Activated CD8-positive, alpha-beta memory T cell treated with anti-CD3 and anti-CD28 coated beads, Interleukin-2, amount 50 U/mL, for 24 hours (primary cell): ENCODE results near the gene TBC1D9B.
"Not testable (repeated sequence)": the region's sequence is repeated elsewhere in the genome, so short reads cannot be mapped to it uniquely, and the experiment has no call there.

Source experiments
- DNase-seq: peaks from one replicate; pipeline ENCODE4 v3.0.0-alpha.2; 2020; ENCODE audit errors: extremely low read depth

Gene TBC1D9B

DNA sequence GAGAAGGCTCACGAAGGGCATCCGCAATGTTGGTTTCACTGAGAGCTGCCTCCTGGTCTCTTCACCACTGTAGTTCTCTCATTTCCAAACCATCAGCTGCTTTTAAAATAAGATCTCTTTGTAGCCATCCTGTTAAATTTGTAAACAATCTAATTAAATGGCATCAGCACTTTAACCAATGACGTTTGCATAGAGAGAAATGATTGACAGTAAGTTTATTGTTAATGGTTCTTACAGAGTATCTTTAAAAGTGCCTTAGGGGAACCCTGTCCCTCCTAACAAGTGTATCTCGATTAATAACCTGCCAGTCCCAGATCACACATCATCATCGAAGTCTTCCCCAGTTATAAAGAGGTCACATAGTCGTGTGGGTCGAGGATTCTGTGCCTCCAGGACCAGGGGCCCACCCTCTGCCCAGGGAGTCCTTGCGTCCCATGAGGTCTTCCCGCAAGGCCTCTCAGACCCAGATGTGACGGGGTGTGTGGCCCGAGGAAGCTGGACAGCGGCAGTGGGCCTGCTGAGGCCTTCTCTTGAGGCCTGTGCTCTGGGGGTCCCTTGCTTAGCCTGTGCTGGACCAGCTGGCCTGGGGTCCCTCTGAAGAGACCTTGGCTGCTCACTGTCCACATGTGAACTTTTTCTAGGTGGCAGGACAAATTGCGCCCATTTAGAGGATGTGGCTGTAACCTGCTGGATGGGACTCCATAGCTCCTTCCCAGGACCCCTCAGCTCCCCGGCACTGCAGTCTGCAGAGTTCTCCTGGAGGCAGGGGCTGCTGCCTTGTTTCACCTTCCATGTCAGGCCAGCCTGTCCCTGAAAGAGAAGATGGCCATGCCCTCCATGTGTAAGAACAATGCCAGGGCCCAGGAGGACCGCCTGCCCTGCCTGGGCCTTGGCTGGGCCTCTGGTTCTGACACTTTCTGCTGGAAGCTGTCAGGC lies 70.4 kb downstream of the TBC1D9B start:
- no peak for DNase-seq

DNA sequence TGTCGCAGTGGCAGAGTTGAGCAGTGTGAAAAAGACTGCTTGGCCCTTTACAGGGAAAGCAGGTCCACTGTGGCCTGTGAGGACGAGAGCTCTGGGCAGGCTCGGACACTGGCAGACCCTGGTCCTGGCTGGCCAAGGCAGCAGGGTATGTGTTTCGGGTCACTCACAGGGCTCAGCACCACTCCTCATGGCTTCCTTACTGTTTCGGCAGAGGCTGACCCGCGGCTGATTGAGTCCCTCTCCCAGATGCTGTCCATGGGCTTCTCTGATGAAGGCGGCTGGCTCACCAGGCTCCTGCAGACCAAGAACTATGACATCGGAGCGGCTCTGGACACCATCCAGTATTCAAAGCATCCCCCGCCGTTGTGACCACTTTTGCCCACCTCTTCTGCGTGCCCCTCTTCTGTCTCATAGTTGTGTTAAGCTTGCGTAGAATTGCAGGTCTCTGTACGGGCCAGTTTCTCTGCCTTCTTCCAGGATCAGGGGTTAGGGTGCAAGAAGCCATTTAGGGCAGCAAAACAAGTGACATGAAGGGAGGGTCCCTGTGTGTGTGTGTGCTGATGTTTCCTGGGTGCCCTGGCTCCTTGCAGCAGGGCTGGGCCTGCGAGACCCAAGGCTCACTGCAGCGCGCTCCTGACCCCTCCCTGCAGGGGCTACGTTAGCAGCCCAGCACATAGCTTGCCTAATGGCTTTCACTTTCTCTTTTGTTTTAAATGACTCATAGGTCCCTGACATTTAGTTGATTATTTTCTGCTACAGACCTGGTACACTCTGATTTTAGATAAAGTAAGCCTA lies 71.3 kb downstream of the TBC1D9B start:
- no peak for DNase-seq

DNA sequence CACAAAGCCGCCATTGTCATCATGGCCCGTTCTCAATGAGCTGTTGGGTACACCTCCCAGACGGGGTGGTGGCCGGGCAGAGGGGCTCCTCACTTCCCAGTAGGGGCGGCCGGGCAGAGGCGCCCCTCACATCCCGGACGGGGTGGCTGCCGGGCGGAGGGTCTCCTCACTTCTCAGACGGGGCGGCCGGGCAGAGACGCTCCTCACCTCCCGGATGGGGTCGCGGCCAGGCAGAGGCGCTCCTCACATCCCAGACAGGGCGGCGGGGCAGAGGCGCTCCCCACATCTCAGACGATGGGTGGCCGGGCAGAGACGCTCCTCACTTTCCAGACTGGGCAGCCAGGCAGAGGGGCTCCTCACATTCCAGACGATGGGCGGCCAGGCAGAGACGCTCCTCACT lies 72.8 kb downstream of the TBC1D9B start:
- DNase-seq: not testable (repeated sequence)

DNA sequence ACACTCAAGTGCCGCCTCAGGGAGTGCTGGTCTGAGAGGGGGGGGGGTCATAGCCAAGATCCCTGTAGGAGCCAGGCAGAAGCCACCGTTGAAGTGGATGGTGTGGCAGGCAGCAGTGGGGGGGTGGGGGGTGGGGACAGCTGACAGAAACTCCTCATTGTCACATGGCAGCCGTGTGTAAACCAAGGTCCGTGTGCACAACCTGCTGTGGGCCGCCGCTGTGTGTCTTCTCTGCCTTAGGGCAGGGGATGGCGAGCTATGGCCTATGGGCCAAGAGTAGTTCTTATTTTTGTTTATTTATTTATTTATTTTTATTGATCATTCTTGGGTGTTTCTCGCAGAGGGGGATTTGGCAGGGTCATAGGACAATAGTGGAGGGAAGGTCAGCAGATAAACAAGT lies 73.6 kb downstream of the TBC1D9B start:
- DNase-seq: no peak

DNA sequence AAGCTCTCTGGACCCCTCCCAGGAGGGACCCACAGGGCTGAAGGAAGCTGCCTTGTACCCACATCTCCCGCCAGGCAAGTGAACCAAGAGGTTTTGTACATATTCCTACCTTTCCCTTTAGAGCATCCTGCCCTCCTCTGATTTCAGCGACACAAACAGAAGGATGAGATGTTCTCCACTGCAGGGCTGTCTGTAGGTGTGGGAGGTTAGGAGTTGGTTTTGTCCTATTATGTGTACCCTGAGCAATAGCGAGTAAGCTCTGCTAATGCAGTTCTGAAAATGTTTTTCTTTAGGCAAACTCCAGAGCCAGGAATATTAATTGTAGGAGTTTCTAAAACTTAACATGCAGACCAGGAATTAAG lies 74.0 kb downstream of the TBC1D9B start:
- DNase-seq: no peak

DNA sequence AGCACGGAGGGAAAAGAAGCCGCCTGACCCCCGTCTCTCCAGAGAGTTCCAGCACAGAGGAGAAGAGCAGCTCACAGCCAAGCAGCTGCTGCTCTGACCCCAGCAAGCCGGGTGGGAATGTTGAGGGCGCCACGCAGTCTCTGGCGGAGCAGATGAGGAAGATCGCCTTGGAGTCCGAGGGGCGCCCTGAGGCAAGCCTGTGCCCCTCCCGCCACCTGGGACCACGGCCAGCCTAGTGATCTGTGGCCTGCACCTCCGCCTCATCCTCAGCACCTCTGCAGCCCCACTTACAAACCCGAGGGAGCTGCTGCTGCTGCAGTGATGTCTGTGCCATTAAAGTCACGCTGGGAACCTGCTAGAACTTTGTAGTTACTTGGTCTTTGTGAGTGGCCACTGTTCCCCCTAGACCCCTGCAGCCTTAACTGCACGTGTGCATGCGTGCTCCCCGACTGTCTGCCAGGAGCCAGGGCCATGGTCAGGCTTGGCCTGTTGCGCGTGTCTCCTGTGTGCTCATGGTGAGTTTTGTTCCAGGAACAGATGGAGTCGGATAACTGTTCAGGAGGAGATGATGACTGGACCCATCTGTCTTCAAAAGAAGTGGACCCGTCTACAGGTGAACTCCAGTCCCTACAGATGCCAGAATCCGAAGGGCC lies 74.5 kb downstream of the TBC1D9B start:
- DNase-seq: no peak

DNA sequence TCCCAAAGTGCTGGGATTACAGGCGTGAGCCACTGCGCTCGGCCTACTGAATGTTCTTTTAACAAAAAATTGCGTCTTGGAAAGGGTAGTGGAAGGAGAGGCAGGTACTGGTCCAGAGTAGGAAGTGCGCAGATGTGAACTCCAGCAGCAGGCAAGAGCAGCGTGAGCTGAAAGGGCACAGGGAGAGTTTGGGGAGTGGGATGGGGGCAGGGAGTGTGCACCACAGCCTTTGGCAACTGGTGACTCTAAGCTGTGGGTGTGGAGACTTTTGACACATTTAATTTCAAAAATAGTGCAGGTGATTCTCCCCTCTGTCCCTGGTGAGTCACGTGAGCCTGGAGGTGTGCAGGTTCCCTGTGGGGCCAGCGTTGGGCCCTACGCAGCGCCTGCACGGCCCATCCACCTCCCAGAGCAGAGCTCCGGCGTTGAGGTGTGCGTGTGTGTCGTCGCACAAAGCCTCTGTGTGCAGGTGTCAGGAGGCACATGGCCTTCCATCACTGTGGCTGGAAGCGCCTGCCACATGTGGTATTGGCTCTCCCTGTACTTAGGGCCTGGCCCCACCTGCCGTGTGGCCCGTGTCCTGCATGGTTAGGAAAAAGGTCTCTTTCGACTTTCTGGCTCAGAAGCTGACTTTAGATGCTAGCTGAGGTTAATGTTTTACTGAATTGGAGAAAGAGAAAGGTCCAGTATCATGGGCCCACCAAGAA lies 75.5 kb downstream of the TBC1D9B start:
- DNase-seq: no peak

DNA sequence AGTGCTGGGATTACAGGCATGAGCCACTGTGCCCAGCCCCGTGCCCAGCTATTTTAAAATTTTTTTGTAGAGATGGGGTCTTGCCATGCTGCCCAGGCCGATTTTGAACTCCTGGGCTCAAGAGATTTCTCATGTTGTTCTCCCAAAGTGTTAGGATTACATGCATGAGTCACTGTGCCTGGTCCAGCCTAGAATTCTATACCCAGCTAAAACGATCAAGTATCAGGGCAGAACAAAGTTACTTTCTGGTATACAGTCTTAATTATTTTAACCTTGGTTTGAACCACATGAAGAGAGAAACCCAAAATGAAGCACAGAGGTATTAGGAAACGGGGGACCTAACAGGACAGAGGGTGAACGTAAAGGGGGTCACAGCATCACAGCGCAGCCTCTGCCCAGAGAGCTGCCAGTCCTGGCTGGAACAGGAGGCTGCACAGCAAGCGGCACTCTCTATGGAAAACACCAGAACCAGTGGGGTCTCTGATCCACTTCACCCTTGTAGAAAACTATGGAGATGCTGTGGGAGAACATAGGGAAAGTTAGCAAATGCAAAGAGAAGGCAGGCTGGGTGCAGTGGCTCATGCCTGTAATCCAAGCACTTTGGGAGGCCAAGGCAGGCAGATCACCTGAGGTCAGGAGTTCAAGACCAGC lies 76.8 kb downstream of the TBC1D9B start:
- DNase-seq: no peak

DNA sequence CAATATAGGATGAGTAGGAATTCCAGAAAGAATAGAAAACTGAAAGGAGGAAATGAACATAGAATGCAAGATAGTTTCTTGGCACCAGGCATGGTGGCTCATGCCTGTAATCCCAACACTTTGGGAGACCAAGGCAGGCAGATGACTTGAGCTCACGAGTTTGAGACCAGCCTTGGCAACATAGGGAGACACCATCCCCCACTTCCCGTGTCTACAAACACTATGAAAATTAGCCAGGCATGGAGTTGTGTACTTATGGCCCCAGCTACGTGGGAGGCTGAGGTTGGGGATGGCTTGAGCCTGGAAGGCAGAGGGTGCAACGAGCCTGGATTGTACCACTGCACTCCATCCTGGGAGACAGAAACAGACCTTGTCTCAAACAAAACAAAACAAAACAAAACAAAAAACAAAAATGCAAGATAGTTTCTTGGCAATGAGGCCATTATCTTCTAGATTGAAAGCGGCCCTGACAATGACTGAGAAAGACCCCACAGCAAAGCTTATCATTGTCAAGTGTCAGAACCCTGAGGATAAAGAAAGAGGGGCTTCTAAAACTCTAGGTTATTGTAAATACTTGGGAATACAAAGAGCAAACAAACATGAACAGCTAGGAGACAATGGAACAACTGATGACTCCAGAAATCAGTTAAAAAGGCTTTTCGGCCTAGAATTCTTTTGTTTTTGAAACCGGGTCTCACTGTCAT lies 77.8 kb downstream of the TBC1D9B start:
- no peak for DNase-seq

DNA sequence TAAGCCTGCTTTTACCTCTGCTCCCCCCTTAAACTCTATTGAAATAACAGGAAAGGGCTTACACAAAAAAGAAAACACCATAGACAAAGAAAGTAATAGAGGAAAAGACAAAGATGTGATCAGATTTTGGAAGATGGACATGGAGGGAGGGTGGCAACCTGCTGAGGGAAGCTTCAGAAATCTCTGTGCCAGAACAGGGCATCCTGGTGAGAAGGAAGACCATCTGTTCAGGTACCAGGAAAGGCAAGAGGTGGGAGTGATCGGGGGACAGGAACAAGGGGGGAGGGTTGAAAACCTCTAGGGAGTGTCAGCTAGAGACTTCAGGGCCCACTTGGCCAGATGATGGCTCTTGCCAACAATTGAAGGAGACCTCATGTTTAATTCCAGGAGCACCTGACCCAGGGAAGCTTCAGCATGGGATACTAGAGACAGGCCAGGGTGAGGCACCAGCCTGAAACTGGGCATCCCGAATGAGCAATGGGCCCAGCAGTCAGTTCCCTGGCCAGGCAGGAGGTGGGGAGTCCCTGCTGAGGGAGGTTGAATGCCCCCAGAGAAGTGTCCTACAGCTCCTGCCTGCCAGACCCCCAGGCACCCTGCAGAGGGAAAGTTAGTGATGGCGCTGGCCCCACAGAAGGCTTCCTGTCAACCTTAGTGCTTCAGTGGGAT lies 78.8 kb downstream of the TBC1D9B start:
- no peak for DNase-seq

DNA sequence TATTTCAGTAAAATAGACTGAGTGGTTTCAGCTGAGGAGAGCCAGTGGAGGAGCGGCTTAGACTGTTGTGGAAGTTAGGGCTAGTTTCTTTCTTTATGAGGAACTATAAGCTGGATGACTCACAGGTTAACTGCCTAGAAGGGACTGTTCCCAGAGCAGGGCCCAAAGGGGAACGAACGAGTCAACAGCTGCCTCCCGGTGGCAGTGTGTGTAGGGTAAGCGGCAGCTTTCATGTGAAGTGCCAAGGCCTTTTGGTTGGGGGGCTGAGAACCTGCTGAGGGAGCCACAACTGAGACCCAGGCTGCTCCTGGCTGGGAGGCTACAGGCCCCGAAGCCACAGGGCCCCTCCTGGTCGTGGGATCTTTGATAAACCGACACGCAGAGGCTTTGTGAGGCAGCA lies 80.0 kb downstream of the TBC1D9B start:
- no peak for DNase-seq

DNA sequence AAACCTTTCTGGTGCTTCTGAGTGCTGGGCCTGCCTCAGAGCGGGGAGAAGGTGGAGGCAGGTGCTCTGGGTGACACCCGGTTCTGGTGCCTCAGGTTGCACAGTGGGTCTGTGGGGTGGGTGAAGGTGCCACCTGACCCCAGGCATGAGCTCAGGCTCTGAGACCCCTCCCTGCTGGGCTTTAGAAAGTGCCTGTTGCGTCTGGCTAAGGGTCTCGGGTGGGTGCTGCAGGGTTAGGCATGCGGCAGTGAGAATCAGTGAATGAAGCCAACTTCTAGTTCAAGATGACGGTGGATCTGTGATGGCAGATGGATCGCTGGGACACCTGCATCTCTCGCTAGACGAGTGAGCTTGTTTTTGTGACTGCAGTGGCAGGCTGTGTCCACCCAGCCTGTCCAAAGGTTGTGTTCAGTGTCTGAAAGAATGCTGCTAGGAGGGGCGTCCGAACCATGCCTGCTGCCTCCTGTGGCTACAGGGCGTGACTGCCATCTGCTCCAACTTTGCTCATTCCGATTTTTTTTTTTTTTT lies 82.0 kb downstream of the TBC1D9B start:
- no peak for DNase-seq

DNA sequence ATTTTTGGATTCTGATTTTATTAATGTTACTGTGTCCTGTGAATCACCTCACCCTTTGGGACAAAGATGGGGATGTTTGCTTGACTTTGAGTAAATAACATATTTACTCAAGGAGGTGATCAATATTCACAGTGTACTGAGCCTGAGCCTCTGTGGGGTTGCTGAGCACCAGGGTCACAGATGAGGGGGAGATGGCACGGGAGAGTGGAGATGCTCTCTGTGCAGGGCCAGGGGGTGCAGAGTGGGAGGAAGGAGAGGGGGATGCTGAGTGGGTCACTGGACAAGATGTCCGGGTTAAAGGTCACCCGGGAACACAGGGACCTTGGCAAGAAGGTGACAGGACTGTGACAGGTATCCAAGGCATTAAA lies 83.0 kb downstream of the TBC1D9B start:
- no peak for DNase-seq

DNA sequence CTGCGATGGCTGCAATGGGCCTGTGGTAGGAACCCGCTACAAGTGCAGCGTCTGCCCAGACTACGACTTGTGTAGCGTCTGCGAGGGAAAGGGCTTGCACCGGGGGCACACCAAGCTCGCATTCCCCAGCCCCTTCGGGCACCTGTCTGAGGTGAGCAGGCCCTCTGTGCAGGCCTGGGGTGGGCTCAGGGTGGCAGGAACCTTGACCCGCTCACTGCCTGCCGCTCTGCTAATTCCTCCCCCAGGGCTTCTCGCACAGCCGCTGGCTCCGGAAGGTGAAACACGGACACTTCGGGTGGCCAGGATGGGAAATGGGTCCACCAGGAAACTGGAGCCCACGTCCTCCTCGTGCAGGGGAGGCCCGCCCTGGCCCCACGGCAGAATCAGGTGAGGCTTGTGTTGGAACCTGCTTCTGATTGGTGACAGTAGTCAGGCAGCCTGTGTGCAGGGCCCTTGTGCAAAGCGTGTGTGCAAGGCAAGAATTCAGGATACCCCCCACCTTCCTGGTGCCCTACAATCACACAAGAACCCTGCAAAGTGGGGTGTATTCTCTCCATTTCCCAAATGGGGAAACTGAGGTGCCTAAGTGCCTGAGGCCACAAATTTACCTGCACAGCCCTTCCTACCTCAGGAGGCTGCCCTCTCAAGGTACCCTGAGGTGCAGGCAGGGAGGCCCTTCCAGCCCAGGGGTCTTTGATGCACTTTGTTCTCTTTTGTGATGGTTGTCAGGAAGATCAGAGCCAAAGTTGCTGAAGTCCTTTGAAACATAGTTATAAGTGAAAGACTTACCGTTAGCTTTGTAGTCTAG lies 83.6 kb downstream of the TBC1D9B start:
- no peak for DNase-seq

DNA sequence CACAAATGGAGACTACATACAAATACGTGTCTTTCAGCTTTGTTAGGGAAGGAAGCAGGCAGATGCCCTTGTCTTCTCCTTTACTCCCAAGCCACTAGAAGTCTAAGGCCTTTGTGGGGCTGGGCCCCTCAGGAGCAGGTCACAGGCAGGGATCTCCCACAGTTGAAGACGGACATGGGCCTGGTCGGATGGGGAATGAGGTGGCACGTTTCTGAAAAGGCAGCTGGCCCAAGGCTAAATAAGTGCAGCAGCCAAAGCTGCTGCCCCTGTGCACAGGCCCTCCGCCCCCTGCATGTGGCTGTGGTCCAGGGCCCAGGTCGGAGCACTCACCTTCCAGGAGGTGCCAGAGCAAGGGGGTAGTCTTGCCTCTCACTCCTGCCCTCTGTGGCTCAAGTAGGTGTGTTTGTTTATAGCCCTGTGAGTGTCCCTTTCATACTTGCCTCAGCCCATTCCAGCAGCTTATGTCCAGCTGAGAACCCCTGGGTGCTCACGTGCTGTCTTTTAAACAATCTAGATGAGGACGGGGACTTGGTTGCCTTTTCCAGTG lies 85.2 kb downstream of the TBC1D9B start:
- no peak for DNase-seq

DNA sequence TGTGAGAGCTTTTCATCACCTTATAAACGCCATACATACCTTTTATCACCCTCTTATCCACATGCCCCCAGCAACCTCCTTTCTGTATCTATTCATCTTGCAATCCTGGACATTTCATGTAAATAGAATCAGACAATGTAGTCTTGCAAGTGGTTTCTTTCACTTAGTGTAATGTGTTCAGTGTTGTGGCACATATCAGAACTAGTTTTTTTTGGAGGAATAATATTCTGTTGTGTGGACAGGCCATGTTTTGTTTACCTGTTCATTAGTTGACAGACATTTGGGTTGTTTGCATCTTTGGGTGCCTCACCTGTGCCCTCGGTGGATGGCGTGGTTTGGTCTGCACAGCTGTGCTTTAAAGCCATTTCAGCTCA lies 85.7 kb downstream of the TBC1D9B start:
- no peak for DNase-seq

DNA sequence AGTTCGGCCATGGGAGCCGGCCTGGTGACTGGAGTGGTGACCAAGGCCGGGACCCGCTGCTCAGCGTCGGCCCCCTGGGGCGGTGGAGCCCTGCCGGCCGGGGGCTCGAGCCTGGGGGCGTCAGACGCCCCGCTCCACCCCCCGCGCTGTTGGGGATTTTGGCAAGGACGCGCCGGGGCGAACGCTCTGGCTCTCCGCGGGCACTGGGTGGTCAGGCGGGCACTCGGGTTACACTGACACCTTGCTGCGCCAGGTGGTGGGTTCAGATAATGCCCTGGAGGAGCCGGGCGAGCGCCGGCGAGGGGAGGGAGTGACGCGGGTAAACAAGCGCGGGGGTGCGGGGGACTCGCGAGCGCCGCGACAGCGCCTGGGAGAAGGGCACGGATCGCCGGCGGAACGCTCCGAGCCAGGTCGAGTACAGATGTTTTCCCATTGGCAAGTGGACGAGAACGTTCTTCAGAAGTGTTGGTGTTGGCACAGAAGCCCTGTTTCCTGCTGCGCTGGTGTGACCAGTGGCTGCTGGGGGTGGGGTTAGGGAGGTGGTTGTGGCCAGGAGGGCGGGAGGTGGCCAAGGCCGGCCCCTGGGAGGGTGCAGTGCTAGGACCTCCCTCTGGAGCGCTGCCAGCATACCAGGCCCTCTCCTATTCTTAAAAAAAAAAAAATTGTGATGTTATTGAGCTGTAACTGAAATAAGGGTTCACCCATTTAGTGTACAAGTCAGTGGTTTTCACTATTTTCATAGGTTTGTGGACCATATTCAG lies 86.2 kb downstream of the TBC1D9B start:
- DNase-seq: peak; percentile 59
